ENCODE measurements around the gene SLC16A9.

The SLC16A9 gene

GRCh38 chr10:59718257-59718656 is 8.6 kb upstream of the SLC16A9 start:
- DNase-seq (ENCODE audit: low spot score): no peak

DNA sequence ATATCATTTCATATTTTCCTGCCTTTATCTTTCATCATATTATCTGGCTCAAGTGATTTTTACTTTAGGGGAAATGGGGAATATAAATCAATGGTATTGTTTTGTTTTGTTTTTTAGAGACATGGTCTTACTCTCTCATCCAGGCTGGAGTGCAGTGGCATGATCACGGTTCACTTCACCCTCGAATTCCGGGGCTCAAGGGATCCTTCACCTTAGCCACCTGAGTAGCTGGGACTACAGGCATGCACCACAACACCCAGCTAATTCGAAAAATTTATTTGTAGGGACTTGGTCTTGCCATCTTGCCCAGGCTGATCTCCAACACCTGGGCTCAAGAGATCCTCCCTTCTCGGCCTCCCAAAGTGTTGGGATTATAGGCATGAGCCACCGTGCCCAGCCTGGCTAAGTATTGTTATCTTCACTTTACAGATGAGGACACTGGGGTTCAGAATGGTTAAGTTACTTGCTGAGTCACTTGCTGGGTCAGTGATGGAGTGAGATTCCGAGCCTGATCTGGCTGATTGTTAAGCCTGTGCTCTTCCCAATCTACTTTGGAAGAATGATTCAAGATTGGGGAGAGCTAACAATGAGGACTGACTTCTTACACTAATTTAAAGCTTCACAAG is 3.7 kb upstream of the SLC16A9 start:
- no peak for DNase-seq (ENCODE audit: low spot score)

DNA sequence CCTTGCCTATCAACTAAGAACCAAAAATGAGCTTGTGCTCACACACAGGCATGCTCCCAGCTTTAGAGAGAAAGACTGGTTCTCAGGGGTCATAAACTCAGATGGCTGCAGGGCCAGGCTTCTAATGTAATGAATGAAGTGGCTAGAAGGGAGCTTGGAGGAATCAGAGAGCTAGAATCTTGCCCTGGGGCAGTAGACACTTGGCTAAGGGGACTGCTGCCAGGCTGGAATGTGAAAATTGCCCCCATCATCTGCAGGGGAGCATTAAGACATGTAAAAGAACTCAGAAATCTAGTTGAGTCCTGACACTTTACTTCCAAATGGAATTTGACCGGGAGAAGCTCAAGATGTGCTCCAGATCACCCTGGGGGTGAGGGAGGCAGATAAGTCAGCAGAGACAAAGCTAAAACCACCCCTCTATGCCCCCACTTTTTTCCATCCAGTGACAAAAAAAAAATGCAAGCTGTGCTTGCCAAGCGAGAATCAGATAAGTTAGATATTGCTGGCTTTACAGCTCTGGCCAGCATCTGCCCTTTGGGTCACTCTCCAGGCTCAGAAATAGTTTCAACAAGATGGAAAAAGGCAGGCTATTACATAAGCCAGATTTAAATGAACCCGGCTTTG is 2.3 kb upstream of the SLC16A9 start:
- DNase-seq (ENCODE audit: low spot score): no peak

DNA sequence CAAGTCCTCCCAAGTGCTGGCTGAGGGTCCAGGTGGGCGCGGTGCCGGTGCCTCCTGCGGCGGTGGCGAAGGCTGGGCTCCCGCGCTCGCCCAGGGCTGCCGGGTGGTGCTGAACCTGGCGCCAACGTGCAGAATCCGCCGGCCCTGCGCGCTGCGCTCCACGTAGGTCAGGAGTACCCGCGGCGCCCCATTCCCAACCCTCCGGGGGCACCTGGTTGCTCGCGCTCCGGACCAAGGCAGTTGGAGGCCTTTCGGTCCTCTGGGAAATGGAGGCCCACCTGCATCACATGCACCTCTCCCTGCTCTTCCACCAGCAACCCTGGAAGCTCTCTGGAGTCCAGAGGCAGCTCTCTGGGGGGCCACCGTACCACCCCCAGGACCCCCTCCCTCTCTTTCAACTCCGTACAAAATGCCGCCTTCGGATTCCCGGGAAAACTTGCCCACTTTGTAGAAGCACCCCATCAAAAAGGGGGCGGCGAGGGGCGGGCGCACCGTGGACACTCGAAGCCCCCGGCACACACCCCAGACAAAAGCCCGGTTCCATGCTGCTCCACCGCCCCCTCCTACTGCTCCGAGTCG is 745 bp downstream of the SLC16A9 start:
- DNase-seq (ENCODE audit: low spot score): peak; percentile 42

- DNase-seq (ENCODE audit: low spot score): no peak
Measured at GRCh38 chr10:59706851-59707797, 2.5 kb downstream of the SLC16A9 start.

DNA sequence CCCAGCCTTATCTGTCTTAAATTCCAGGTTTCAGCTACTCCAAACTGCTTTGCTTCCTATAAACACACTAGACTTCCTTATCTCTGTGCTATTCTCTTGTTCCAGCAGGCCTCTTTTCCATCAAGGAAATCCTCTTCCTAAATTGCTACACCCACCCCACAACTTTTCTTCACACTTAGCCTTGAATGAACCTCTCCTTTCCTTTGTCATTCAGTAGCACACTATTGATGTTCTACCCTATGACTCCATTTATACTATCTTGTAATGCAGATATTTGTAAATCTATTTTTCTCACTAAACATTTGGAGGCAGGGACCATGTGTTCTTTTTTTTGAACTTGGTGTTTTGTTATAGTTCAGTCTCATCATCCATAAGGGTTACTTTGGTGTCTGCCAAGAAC is 3.7 kb downstream of the SLC16A9 start:
- DNase-seq (ENCODE audit: low spot score): no peak

- DNase-seq (ENCODE audit: low spot score): no peak
Measured at GRCh38 chr10:59704630-59705029, 5.0 kb downstream of the SLC16A9 start.

GRCh38 chr10:59702347-59702746 is 7.3 kb downstream of the SLC16A9 start:
- DNase-seq (ENCODE audit: low spot score): peak; percentile 41

- DNase-seq (ENCODE audit: low spot score): no peak
Measured at GRCh38 chr10:59700709-59701108, 8.9 kb downstream of the SLC16A9 start.

- DNase-seq (ENCODE audit: low spot score): no peak
Measured at GRCh38 chr10:59698326-59698725, 11.3 kb downstream of the SLC16A9 start.

DNA sequence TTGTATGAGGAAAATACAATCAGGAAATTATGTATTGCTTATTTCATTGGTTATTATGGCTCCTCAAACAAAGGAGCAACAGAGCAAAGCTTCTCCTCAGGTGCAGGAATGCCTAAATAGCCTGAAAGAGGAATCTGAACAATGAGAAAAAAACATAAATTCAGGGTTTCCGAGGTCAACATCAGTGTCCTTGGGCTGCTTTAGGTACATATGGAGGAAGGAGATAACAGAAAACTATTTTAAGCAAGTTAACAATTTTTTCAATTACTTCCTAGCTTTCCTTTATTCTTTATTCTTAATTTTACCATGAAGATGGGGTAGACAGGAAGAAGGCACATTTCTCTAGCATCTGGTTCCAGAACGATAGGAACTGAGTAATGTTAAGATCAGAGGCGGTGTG is 14.0 kb downstream of the SLC16A9 start:
- DNase-seq (ENCODE audit: low spot score): no peak

GRCh38 chr10:59694936-59695335 is 14.7 kb downstream of the SLC16A9 start:
- DNase-seq (ENCODE audit: low spot score): no peak

GRCh38 chr10:59692113-59692512 is 17.5 kb downstream of the SLC16A9 start:
- DNase-seq (ENCODE audit: low spot score): no peak

- DNase-seq (ENCODE audit: low spot score): peak; percentile 40
Measured at GRCh38 chr10:59688921-59689351, 20.7 kb downstream of the SLC16A9 start.

GRCh38 chr10:59687657-59688056 is 22.0 kb downstream of the SLC16A9 start:
- no peak for DNase-seq (ENCODE audit: low spot score)

DNA sequence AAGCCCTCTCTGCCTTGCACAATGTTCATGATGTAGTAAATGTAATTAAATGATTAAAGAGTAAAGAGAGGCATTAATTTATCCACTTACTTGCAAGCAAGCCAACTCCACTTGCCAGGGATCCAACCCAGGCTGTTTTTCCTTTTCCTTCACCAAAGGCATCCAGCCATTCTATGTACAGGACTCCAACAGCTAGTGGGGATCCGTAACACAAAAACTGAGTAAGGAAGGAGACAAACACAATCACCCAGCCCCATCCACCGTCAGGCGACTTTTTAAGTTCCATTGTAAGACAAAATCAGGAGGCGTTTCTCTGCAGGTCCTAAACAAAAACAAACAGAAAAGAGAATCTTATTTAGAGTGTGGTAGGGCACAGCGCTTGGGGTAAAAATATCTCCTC is 25.6 kb downstream of the SLC16A9 start:
- no peak for DNase-seq (ENCODE audit: low spot score)

- peak; percentile 16 for DNase-seq (ENCODE audit: low spot score)
Measured at GRCh38 chr10:59682986-59683937, 26.4 kb downstream of the SLC16A9 start.

- DNase-seq (ENCODE audit: low spot score): no peak
Measured at GRCh38 chr10:59680199-59680598, 29.5 kb downstream of the SLC16A9 start.

DNA sequence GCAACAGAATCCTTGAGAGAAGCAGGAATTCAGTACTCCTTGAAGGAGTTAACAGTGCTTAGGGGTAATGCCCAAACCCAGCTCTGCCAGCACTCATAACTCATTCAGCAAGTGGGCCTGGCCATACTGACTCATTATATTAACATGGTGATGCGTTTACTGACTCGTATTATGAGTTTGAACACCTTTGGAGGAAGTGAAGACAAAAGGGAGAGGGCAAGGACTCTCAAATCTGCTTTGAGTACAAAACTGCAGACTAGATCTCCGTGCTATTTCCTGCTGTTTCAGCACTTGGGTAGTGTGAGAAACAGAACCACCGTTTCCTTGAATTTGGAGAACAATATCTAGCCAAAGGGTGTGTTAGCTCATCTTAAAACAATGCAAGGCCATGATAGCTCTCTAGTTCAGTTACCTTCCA is 30.8 kb downstream of the SLC16A9 start:
- peak; percentile 79 for DNase-seq (ENCODE audit: low spot score)

GRCh38 chr10:59677253-59677831 is 32.3 kb downstream of the SLC16A9 start:
- DNase-seq (ENCODE audit: low spot score): no peak

DNA sequence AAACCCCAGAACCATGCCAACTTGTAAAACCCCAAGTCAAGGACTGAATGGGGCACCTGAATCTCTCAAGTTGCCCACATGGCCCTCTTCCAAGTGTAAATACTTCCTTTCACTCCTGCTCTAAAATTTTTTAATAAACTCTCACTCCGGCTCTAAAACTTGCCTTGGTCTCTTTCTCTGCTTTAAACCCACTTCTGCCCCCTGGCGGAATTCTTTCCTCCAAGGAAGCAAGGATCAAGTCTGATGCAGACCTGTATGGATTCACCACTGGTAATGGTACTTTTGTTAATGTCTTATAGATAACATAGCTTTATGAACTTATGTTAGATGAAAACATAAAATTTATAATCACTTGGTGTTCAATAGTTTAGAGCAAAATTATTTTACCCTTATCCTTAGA is 33.8 kb downstream of the SLC16A9 start:
- DNase-seq (ENCODE audit: low spot score): no peak

All from kidney tubule cell (primary cell).